OCI-LY1 (cell line): ENCODE measurements around the gene LRRC4B.

Experiments
- H2AFZ ChIP-seq: fragments of 200-600 bp; sonication (generic), shearing (Covaris generic); 2 replicates; pipeline ENCODE4 v1.6.0; 2014; ENCODE audit warnings: antibody characterized with exemption, mild to moderate bottlenecking, low read length
- H3F3A ChIP-seq: fragments of 200-600 bp; sonication (generic), shearing (Covaris generic); 2 replicates; pipeline ENCODE4 v1.6.0; 2014; ENCODE audit warnings: mild to moderate bottlenecking, antibody characterized with exemption, low read length, moderate library complexity; ENCODE audit not compliant: insufficient read depth
- H3K27ac ChIP-seq: fragments of 200-600 bp; sonication (generic); 2 replicates; pipeline ENCODE4 v1.5.1; 2014; ENCODE audit warnings: low read length, mixed run types, mild to moderate bottlenecking, low read depth; ENCODE audit not compliant: poor library complexity, severe bottlenecking
- H3K27me3 ChIP-seq: fragments of 200-600 bp; sonication (generic); 2 replicates; pipeline ENCODE4 v1.6.0; 2014; ENCODE audit warnings: antibody characterized with exemption, mild to moderate bottlenecking, low read length, moderate library complexity; ENCODE audit not compliant: insufficient read depth
- H3K36me3 ChIP-seq: fragments of 200-600 bp; sonication (generic); 2 replicates; pipeline ENCODE4 v1.6.1; 2014; ENCODE audit warnings: mild to moderate bottlenecking, antibody characterized with exemption, low read length, moderate library complexity, mixed read lengths; ENCODE audit not compliant: insufficient read depth
- H3K4me1 ChIP-seq: fragments of 200-600 bp; sonication (generic); 2 replicates; pipeline ENCODE4 v1.5.1; 2014; ENCODE audit warnings: mild to moderate bottlenecking, low read length, moderate library complexity; ENCODE audit not compliant: insufficient read depth, severe bottlenecking
- H3K4me2 ChIP-seq: fragments of 200-600 bp; sonication (generic), shearing (Covaris generic); 2 replicates; pipeline ENCODE4 v1.6.1; 2014; ENCODE audit warnings: low read length
- H3K4me3 ChIP-seq: fragments of 200-600 bp; sonication (generic); 2 replicates; pipeline ENCODE4 v1.5.1; 2014; ENCODE audit warnings: low read length, low read depth, mild to moderate bottlenecking, mixed read lengths; ENCODE audit not compliant: poor library complexity, severe bottlenecking
- H3K79me2 ChIP-seq: fragments of 200-600 bp; shearing (Covaris generic); 2 replicates; pipeline ENCODE4 v1.6.1; 2016; ENCODE audit warnings: mixed run types, low read length, mixed read lengths; ENCODE audit not compliant: insufficient read depth
- H3K9ac ChIP-seq: fragments of 200-600 bp; sonication (generic), shearing (Covaris generic); 2 replicates; pipeline ENCODE4 v1.6.1; 2014; ENCODE audit warnings: mild to moderate bottlenecking, low read length, mixed read lengths
- H3K9me2 ChIP-seq: fragments of 200-600 bp; sonication (generic), shearing (Covaris generic); 2 replicates; pipeline ENCODE4 v1.6.1; 2014; ENCODE audit warnings: low read depth, mild to moderate bottlenecking, low read length, mixed read lengths
- H3K9me3 ChIP-seq: fragments of 200-600 bp; shearing (Covaris generic); 2 replicates; pipeline ENCODE4 v1.6.1; 2014; ENCODE audit warnings: low read length, mixed read lengths
- H4K20me1 ChIP-seq: fragments of 200-600 bp; sonication (generic), shearing (Covaris generic); 2 replicates; pipeline ENCODE4 v1.6.0; 2016; ENCODE audit warnings: mild to moderate bottlenecking, low read length; ENCODE audit not compliant: insufficient read depth
- EZH2 ChIP-seq: fragments of 200-600 bp; sonication (generic), shearing (Covaris generic); IDR thresholded peaks from 2 replicates; pipeline ENCODE4 v1.8.0; 2017; ENCODE audit warnings: borderline replicate concordance, mixed run types, mild to moderate bottlenecking, antibody characterized with exemption, low read length, moderate library complexity, mixed read lengths
- TF ChIP-seq, protein P1 (sequence below): fragments of 200-600 bp; sonication (generic), shearing (Covaris generic); IDR thresholded peaks from 2 replicates; pipeline ENCODE4 v1.5.1; 2017; ENCODE audit warnings: mild to moderate bottlenecking, antibody characterized with exemption, low read length, moderate library complexity, mixed read lengths

The LRRC4B gene

DNA sequence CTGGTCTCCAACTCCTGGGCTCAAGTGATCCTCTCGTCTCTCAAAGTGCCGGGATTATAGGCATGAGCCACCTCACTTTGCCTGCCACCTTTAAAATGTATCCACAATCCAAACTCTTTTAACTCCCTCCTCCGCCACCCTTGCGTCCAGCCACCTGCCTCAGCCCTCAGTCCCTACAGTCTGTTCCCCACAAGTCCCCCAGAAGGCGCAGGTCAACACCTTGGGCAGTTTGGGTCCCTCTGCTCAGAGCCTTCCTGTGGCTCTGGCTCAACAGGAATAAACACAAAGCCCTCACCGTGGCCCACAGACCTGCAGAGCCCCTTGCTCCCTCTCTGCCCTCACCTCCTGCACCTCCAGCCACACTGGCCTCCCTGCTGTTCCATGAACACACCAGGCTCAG, 99.4 kb downstream of the LRRC4B start:
- H3K36me3 ChIP-seq: no peaks in the 10 kb centered on the region
- H4K20me1 ChIP-seq: no peaks in the 10 kb centered on the region
- H3K27me3 ChIP-seq: peaks cover 14% of the 10 kb centered on the region; the same call in 1 of the 2 replicates
- no peaks in the 10 kb centered on the region for H3K9me2 ChIP-seq
- no peak overlapping the region for H3K4me3 ChIP-seq
- no peak for TF ChIP-seq EZH2
- TF ChIP-seq, protein P1, sequence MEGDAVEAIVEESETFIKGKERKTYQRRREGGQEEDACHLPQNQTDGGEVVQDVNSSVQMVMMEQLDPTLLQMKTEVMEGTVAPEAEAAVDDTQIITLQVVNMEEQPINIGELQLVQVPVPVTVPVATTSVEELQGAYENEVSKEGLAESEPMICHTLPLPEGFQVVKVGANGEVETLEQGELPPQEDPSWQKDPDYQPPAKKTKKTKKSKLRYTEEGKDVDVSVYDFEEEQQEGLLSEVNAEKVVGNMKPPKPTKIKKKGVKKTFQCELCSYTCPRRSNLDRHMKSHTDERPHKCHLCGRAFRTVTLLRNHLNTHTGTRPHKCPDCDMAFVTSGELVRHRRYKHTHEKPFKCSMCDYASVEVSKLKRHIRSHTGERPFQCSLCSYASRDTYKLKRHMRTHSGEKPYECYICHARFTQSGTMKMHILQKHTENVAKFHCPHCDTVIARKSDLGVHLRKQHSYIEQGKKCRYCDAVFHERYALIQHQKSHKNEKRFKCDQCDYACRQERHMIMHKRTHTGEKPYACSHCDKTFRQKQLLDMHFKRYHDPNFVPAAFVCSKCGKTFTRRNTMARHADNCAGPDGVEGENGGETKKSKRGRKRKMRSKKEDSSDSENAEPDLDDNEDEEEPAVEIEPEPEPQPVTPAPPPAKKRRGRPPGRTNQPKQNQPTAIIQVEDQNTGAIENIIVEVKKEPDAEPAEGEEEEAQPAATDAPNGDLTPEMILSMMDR: no peak
- H3K79me2 ChIP-seq: no peaks in the 10 kb centered on the region
- no peak overlapping the region for H3K4me2 ChIP-seq
- no peak overlapping the region for H3K27ac ChIP-seq
- no peak overlapping the region for H3K9ac ChIP-seq
- H3K4me1 ChIP-seq: no peaks in the 10 kb centered on the region
- H3K9me3 ChIP-seq: no peaks in the 10 kb centered on the region
- no peaks in the 10 kb centered on the region for H3F3A ChIP-seq
- H2AFZ ChIP-seq: no peak overlapping the region

DNA sequence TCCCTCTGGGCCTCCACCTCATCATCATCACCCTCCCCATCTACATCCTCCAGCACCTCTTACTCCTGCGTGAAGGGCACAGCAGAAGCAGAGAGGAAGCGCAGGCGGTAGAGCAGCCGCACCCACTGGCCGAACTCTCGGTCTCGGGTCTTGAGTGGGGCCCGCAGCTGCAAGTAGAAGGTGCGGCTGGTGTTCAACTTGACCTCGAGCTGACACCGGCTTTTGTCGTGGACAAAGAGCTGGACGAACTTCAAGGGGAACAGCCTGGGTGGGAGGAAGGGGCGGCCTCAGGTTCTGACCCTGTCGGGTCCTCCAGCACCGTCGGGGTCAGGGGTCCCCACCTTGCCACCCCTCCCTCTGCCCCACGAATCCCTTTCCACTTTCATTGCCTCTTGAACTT, 100.7 kb downstream of the LRRC4B start:
- H3F3A ChIP-seq: no peaks in the 10 kb centered on the region
- no peak overlapping the region for H3K4me3 ChIP-seq
- TF ChIP-seq EZH2: no peak
- TF ChIP-seq, protein P1: no peak
- H3K27me3 ChIP-seq: peaks cover 14% of the 10 kb centered on the region; the same call in 1 of the 2 replicates
- H3K4me1 ChIP-seq: no peaks in the 10 kb centered on the region
- no peak overlapping the region for H3K27ac ChIP-seq
- H3K9me3 ChIP-seq: no peaks in the 10 kb centered on the region
- no peaks in the 10 kb centered on the region for H4K20me1 ChIP-seq
- H3K4me2 ChIP-seq: no peak overlapping the region
- no peak overlapping the region for H3K9ac ChIP-seq
- H3K36me3 ChIP-seq: no peaks in the 10 kb centered on the region
- H3K79me2 ChIP-seq: no peaks in the 10 kb centered on the region
- H2AFZ ChIP-seq: no peak overlapping the region
- no peaks in the 10 kb centered on the region for H3K9me2 ChIP-seq
